ENCODE data around the gene SF3B2.
"Not testable (repeated sequence)": the region's sequence is repeated elsewhere in the genome, so short reads cannot be mapped to it uniquely, and the experiment has no call there.

The SF3B2 gene, protein sequence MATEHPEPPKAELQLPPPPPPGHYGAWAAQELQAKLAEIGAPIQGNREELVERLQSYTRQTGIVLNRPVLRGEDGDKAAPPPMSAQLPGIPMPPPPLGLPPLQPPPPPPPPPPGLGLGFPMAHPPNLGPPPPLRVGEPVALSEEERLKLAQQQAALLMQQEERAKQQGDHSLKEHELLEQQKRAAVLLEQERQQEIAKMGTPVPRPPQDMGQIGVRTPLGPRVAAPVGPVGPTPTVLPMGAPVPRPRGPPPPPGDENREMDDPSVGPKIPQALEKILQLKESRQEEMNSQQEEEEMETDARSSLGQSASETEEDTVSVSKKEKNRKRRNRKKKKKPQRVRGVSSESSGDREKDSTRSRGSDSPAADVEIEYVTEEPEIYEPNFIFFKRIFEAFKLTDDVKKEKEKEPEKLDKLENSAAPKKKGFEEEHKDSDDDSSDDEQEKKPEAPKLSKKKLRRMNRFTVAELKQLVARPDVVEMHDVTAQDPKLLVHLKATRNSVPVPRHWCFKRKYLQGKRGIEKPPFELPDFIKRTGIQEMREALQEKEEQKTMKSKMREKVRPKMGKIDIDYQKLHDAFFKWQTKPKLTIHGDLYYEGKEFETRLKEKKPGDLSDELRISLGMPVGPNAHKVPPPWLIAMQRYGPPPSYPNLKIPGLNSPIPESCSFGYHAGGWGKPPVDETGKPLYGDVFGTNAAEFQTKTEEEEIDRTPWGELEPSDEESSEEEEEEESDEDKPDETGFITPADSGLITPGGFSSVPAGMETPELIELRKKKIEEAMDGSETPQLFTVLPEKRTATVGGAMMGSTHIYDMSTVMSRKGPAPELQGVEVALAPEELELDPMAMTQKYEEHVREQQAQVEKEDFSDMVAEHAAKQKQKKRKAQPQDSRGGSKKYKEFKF

DNA sequence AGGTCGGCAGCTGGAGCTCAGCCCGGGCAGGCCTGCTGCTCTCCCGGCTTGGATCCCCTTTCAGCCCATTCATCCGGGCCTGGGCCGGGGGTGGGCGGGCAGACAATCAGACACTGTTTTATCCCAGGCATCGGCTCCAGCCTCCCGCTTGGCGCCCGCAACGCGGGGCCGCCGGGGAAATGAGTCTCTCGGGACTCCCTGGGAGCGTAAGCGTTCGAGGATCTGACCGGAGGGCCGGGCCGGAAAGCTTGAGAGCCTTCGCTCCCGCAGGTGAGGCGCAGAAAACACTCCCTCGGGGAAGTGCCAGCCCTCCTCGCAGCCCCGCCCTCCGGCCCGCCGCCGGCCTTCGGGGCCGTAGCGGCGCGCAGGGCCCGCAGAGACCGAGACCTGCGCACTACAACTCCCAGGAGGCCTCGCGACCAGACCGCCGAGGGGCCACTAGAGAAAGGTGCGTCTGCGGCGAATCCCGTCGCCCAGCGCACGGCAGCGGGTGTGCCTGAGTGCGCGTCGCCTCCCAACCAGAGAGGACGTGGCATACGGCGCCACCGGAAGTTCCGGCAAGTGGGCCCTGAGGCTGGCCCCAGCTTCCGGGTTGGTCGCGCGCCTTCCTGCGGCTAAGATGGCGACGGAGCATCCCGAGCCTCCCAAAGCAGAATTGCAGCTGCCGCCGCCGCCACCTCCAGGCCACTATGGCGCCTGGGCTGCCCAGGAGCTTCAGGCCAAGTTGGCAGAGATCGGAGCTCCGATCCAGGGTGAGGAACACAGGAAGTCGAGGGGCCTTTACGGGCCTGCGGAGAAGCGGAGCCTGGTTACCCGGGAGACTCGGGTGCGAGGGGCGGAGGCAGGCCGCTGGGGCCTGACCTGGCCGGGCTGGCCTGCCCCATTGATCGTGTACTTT lies at the start of gene SF3B2:
SF3B2 (plus strand) TSS at position 599 of the 898 bp plus-strand sequence; CDS start at position 620, 21 bp downstream.
- DNase-seq = peak; percentile 81 to 99 (median 97)

- DNase-seq = peak in 9 of 56 donors; percentile 52 to 80 (median 69)
Observed at GRCh38 chr11:66002648-66003225, 49.4 kb upstream of the SF3B2 start.

- DNase-seq = no peak
Observed at GRCh38 chr11:66003291-66003690, 48.9 kb upstream of the SF3B2 start.

GRCh38 chr11:66004186-66004585 lies 48.0 kb upstream of the SF3B2 start:
- no peak for DNase-seq

DNA sequence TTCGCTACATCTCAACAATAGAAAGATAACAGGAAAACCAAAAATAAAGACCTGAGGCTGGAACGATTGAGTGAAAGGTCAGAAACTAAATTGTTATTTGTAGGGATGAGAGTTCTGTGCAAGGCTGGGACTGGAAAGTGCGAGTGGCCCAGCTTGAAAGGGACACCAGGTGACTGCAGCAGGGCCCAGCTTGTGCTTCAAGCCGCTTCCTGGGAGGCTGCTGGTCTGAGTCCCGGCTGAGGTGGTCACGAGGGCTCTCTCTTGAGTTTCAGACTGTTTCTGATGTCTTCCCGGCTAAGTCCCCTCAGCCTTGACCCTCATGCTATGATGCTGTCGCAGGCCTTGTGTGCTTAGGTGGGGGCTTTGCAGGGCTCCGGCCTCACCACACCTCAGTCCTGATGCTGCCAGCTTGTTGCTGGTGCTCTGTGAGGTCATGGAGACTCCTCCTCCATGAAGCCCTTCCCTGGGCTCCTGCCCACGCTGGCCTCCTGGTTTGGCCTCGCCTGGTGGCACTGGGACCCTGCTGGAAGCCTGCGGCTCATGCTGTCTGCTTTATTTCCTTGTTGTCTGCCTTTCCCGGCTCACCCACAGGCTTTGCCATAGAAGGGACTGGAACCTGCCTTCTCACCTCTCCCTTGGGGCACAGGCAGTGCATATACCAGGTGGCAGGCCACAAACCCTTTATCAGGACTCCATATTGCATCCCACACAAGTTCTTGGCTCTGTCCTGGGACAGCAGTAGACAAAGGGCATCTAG lies 45.9 kb upstream of the SF3B2 start:
- no peak for DNase-seq

DNA sequence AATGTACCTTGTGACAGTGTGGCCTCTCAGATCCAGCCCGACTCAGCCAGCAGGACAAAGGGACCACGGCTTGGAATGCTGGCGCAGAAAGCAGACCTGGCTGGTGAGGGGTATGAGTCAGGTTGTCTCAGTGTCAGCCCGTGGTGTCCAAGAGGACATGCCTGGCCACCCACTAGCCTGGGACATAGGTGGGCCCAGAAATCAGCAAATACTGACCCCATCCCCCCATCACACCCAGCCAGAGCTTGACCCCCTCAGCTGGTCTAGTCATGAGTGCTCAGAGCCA lies 45.3 kb upstream of the SF3B2 start:
- no peak for DNase-seq

DNA sequence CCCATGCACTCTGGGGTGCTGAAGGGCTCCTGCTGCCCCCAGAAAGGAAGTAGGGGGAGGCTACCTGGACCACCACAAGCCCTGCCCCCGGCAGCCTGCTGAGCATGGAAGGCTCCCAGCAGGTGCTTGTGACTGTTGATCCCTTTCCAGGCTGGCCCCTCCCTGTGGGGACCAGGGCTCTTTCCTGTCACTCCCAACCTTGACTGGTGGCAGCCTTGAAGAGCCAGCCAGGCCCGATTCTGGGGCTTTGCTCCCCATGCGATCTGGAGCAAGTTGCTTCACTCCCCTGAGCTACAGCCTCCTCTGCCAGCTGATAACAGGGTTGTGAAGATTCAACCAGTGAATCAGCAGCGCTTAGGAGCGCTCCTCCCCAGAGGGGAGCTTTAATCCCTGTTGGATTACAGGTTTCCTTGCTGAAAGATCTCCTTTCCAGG lies 44.9 kb upstream of the SF3B2 start:
- no peak for DNase-seq

GRCh38 chr11:66008095-66008467 lies 44.1 kb upstream of the SF3B2 start:
- DNase-seq = no peak

- no peak for DNase-seq
Observed at GRCh38 chr11:66008468-66009101, 43.6 kb upstream of the SF3B2 start.

DNA sequence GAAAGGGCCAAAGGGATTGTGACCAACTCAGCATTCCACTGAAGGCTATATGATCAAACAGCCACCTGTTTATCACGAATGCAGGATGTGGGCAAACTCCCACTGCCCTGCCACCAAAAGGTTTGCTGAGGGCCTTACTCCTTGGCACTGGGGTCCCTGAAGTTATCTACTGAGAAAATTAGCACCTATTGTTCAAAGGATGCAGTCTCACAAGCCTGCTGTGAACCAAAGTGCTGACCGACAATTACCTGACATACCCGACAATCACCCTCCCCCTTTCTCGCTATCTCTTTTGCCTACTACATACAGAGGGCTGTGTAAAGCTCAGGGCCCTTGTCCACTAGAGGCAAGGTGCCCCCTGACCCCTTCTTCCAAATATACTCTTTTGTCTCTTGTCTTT lies 42.1 kb upstream of the SF3B2 start:
- not testable (repeated sequence) for DNase-seq

GRCh38 chr11:66011239-66011784 lies 40.9 kb upstream of the SF3B2 start:
- no peak for DNase-seq

GRCh38 chr11:66011785-66012303 lies 40.3 kb upstream of the SF3B2 start, which contains the start of gene CST6:
Gene CST6, plus strand, starts transcription at chr11:66012008. Its CDS starts 37 bp downstream, at chr11:66012045.
- DNase-seq = no peak

- no peak for DNase-seq
Observed at GRCh38 chr11:66012371-66012945, 39.7 kb upstream of the SF3B2 start.

DNA sequence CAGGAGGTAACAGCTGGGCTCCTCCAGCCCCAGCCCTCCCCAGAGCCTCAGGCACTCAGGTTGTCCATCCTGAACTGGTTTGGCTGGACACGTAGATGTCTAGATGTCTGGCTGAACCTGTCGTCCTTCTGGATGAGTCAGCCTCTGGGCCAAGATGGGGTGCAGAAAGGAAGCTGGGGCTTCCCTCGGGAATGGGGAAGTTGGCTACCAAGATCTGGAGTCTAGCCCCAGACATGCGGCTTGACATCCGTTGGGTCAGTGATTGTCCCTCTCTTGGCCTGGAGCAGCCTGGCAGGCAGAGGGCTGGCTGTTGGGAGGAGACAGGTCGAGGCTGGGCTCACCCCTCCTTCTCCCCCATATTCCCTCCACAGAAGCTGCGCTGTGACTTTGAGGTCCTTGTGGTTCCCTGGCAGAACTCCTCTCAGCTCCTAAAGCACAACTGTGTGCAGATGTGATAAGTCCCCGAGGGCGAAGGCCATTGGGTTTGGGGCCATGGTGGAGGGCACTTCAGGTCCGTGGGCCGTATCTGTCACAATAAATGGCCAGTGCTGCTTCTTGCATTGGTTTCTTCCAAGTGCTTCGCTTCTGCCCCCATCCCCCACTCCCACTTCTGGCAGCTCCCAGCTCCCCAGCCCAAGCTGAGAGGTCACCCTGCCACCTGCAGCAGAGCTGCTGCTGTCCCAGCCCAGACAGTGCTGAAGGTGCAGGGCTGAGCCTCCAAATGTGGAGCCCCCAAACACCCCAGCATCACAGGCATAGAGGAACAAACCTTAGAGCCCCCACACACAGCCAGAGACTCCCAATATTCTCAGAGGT lies 39.0 kb upstream of the SF3B2 start:
- DNase-seq = peak in 1 of 56 donors; percentile 5

DNA sequence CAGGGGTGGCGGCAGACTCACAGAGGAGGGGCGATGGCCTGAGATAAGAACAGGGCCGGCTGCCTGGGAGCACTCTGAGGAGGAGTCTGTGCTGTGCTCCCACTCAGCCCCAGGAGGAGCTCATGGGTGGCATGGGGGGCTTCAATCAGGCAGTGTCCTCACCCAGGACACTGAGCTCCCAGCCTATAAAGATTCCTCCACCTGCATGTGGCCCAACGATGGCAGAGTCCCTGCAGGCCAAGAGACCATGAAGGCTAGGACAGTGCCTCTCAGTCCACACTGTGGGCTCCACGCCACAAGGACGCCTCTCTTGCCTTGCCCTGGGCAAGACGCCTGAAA lies 38.4 kb upstream of the SF3B2 start:
- DNase-seq = no peak

- DNase-seq = no peak
Observed at GRCh38 chr11:66014804-66015453, 37.2 kb upstream of the SF3B2 start.

- no peak for DNase-seq
Observed at GRCh38 chr11:66015454-66015881, 36.7 kb upstream of the SF3B2 start.
